ENCODE results near the gene RPL10A. TPM values are rescaled to one million over a fixed set of nuclear protein-coding genes. Genes with fewer than 3 reads are reported as not detected.

RPL10A gene
- total and polyA plus RNA-seq, 2 of the 8 experiments (the other 6 are each of a cell fraction or from before 2014, with no cell fraction given) = 1,893 to 2,948 TPM

DNA sequence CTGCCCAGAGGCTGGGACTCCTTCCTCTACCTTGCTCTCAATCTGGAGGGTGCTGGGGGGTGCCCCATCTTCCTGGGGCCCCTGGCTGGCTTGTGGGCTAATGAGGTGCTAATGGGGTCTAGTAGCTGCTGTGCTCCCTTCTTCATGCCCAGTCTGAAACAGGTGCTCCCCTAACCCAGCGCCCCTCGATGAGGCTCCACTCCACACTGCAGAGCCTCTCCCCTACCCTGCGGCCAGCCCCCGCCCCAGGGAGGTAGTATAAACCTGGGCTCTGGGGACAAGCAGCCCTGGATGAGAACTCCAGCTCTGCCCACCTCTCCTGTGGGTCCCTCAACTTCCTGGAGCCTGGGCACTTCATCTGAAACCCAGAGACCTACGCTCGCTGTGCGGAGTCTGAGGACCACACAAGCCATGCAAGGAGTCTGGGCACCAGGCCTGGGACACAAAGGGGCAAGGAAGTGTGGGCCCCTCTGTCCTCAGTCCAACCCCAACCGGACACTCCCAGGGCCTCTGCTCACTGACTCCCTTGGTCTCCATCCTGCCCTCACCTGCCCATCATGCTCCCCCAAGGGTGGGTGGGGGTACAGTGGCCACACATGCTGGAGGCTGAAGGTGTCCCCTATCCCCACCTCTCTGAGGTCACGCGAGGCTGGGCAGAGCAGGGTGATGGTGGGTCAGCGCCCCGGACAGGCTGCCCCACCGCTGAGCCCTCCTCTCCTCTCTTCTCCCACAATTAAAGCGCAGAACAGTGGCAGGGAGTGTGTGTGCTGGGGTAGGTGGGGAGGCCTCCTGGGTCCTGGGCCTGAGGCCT is 6.1 kb downstream of the RPL10A start (continued):
- TF ChIP-seq EP300 (IDR thresholded peaks at IDR 0.05; ENCODE audit: borderline replicate concordance in 1 of 2, low read depth in 2 of 2, low read length in 2 of 2) (no peak), CBX8 (IDR thresholded peaks at IDR 0.05; ENCODE audit: borderline replicate concordance, low read depth, low read length) (no peak), RAD21 (IDR thresholded peaks at IDR 0.05 in 1 of 2, conservative IDR thresholded peaks at IDR 0.05 in 1 of 2; ENCODE audit: low read depth in 2 of 2, low read length in 2 of 2) (no peak), SUZ12 (IDR thresholded peaks at IDR 0.05; ENCODE audit: low read length) (no peak), SRF (IDR thresholded peaks at IDR 0.05; ENCODE audit: low read depth, low read length) (no peak), SIX5 (IDR thresholded peaks at IDR 0.05; ENCODE audit: low read depth, low read length) (no peak), BRCA1 (IDR thresholded peaks at IDR 0.05; ENCODE audit: low read depth, low read length) (no peak), USF2 (IDR thresholded peaks at IDR 0.05; ENCODE audit: low read length) (peak; percentile 2; the same call in 1 of the 2 replicates)
- TF ChIP-seq, protein P1, sequence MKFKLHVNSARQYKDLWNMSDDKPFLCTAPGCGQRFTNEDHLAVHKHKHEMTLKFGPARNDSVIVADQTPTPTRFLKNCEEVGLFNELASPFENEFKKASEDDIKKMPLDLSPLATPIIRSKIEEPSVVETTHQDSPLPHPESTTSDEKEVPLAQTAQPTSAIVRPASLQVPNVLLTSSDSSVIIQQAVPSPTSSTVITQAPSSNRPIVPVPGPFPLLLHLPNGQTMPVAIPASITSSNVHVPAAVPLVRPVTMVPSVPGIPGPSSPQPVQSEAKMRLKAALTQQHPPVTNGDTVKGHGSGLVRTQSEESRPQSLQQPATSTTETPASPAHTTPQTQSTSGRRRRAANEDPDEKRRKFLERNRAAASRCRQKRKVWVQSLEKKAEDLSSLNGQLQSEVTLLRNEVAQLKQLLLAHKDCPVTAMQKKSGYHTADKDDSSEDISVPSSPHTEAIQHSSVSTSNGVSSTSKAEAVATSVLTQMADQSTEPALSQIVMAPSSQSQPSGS (IDR thresholded peaks at IDR 0.05; ENCODE audit: low read length) = peak; percentile 56; the same call in 1 of the 2 replicates

Measured in H1 (cell line).